Measurements from ENCODE around the gene NCAM1. TPM values are rescaled to one million over a fixed set of nuclear protein-coding genes. Genes with fewer than 3 reads are reported as not detected.

NCAM1 gene
- total and polyA plus RNA-seq, 2 donors (not counting 3 experiments of a cell fraction or from before 2014, with no cell fraction given) = 0.03 TPM; not detected in 1

GRCh38 chr11:113255741-113256140 is 294.5 kb downstream of the NCAM1 start:
- Histone ChIP-seq H3K36me3 (ENCODE audit: control insufficient read depth in 2 of 2, extremely low read depth in 1 of 2, insufficient read depth in 2 of 2, low read length in 2 of 2) (no peaks in the 10 kb centered on the region), H3K79me2 (ENCODE audit: control insufficient read depth, insufficient read depth, low read length) (no peaks in the 10 kb centered on the region), H3K9ac (replicated peaks; ENCODE audit: extremely low read depth, insufficient read depth, low read length) (no peak overlapping the region), H3K4me1 (ENCODE audit: control insufficient read depth, extremely low read depth, insufficient read depth, low read length) (no peaks in the 10 kb centered on the region), H4K20me1 (replicated peaks; ENCODE audit: control insufficient read depth, extremely low read depth, insufficient read depth, low read length) (no peaks in the 10 kb centered on the region), H2AFZ (ENCODE audit: low read depth, low read length) (no peak overlapping the region), H3K4me3 (replicated peaks in 1 of 3; ENCODE audit: insufficient read depth in 1 of 3, low read depth in 1 of 3, low read length in 3 of 3) (no peak overlapping the region), H3K4me2 (ENCODE audit: insufficient read depth, low read length) (no peak overlapping the region), H3K27ac (ENCODE audit: insufficient read depth, low read depth, low read length) (no peak overlapping the region), H3K27me3 (ENCODE audit: control insufficient read depth in 2 of 2, insufficient read depth in 2 of 2, low read length in 2 of 2) (no peaks in the 10 kb centered on the region), H3K9me3 (replicated peaks; ENCODE audit: control insufficient read depth, insufficient read depth, low read length) (no peaks in the 10 kb centered on the region), H3K9me1 (replicated peaks; ENCODE audit: control insufficient read depth, extremely low read depth, insufficient read depth, low read length) (no peaks in the 10 kb centered on the region)
- FAIRE-seq (no peak), DNase-seq (ENCODE audit: low read depth, low spot score) (no peak)
- intact Hi-C loops (cut with micrococcal nuclease) = no loop called here
- dilution Hi-C loops (cut with MboI; ENCODE audit: extremely low pct_ligation_motif_present, low sequenced_read_pairs) = no loop called here
- ChIA-PET CTCF (no interaction called here), POLR2A (no interaction called here)
- BruUV-seq (replicated peaks) = no TSS peak
- no peak for TF ChIP-seq JUN (IDR thresholded peaks at IDR 0.05; ENCODE audit: borderline replicate concordance, insufficient read depth, insufficient read length, low read depth)
- TF ChIP-seq MYC (IDR thresholded peaks at IDR 0.05; ENCODE audit: low read depth, low read length) = no peak
- no peak for TF ChIP-seq GATA2 (IDR thresholded peaks at IDR 0.05; ENCODE audit: insufficient read depth, insufficient read length, low read depth, low read length)
- no peak for TF ChIP-seq MAX (IDR thresholded peaks at IDR 0.05; ENCODE audit: insufficient read depth, insufficient read length)
- TF ChIP-seq POLR2AphosphoS5 (IDR thresholded peaks at IDR 0.05; ENCODE audit: insufficient read depth, low read depth, low read length) = no peak
- no peak for TF ChIP-seq EZH2 (IDR thresholded peaks at IDR 0.05; ENCODE audit: borderline replicate concordance, low read depth, low read length, severe bottlenecking)
- TF ChIP-seq FOS (IDR thresholded peaks at IDR 0.05; ENCODE audit: borderline replicate concordance, insufficient read depth, low read length) = no peak
- TF ChIP-seq CTCF (IDR thresholded peaks at IDR 0.05; ENCODE audit: extremely low read depth in 1 of 2, insufficient read depth in 1 of 2, low read depth in 1 of 2, low read length in 2 of 2) = no peak
- TF ChIP-seq POLR2A (IDR thresholded peaks at IDR 0.05; ENCODE audit: low read depth, low read length) = no peak

Data from endothelial cell of umbilical vein (primary cell).